HG02588 (cell line): ENCODE results near the gene WDR76.
"Not testable (repeated sequence)": the region's sequence is repeated elsewhere in the genome, so short reads cannot be mapped to it uniquely, and the experiment has no call there.

Source experiments
- ATAC-seq: cut with Tn5 transposase; IDR thresholded peaks from one replicate; pipeline ENCODE4 v1.9.1; 2021; ENCODE audit warnings: mild to moderate bottlenecking, moderate library complexity; ENCODE audit not compliant: unreplicated experiment

WDR76 gene

GRCh38 chr15:43815064-43815463 is 11.7 kb upstream of the WDR76 start:
- ATAC-seq: not testable (repeated sequence)

- no peak for ATAC-seq
These were observed 5.3 kb upstream of the WDR76 start for GRCh38 chr15:43821505-43821904.

GRCh38 chr15:43824302-43825246 is 2.2 kb upstream of the WDR76 start, which contains the start of gene MFAP1:
MFAP1 (minus strand) TSS chr15:43824690; CDS start chr15:43824569, 121 bp downstream.
- peak; percentile 78 for ATAC-seq

- not testable (repeated sequence) for ATAC-seq
These were observed 1.5 kb upstream of the WDR76 start for GRCh38 chr15:43825305-43825704.

GRCh38 chr15:43826029-43826507 is 734 bp upstream of the WDR76 start:
- no peak for ATAC-seq

- no peak for ATAC-seq
These were observed 1.4 kb downstream of the WDR76 start for GRCh38 chr15:43828061-43828657.

- not testable (repeated sequence) for ATAC-seq
These were observed 3.2 kb downstream of the WDR76 start for GRCh38 chr15:43829951-43830540.

- ATAC-seq: not testable (repeated sequence)
These were observed 4.0 kb downstream of the WDR76 start for GRCh38 chr15:43830691-43831275.

GRCh38 chr15:43831519-43832052 is 4.8 kb downstream of the WDR76 start:
- not testable (repeated sequence) for ATAC-seq

- not testable (repeated sequence) for ATAC-seq
These were observed 5.7 kb downstream of the WDR76 start for GRCh38 chr15:43832485-43832884.

- no peak for ATAC-seq
These were observed 18.6 kb downstream of the WDR76 start for GRCh38 chr15:43845421-43845820.

- no peak for ATAC-seq
These were observed 24.4 kb downstream of the WDR76 start for GRCh38 chr15:43851251-43851650.

GRCh38 chr15:43852607-43853006 is 25.8 kb downstream of the WDR76 start:
- ATAC-seq: no peak

GRCh38 chr15:43854801-43855200 is 28.0 kb downstream of the WDR76 start:
- no peak for ATAC-seq

GRCh38 chr15:43859546-43859945 is 32.7 kb downstream of the WDR76 start:
- no peak for ATAC-seq

- not testable (repeated sequence) for ATAC-seq
These were observed 39.8 kb downstream of the WDR76 start for GRCh38 chr15:43866636-43867035.

GRCh38 chr15:43867096-43867495 is 40.3 kb downstream of the WDR76 start:
- ATAC-seq: no peak

GRCh38 chr15:43868406-43868805 is 41.6 kb downstream of the WDR76 start:
- no peak for ATAC-seq

GRCh38 chr15:43871835-43872234 is 45.0 kb downstream of the WDR76 start:
- no peak for ATAC-seq

- no peak for ATAC-seq
These were observed 45.7 kb downstream of the WDR76 start for GRCh38 chr15:43872416-43873020.
